Activated B cell treated with CpG ODN at 0.5 μM for 24 hours (primary cell): ENCODE measurements around the gene SLC51A. TPM values are rescaled to one million over a fixed set of nuclear protein-coding genes. Genes with fewer than 3 reads are reported as not detected.
A peak's percentile ranks its signal among the peaks of the same experiment; 100 is the strongest.

Experiments
- ATAC-seq: fragments of 200-7000 bp; cut with Tn5 transposase; one replicate; pipeline ENCODE4 v1.10.0; 2021; ENCODE audit warnings: low read depth, mild to moderate bottlenecking, moderate library complexity
- CTCF ChIA-PET: fragments of 350-600 bp; sonication (Branson Sonifier 250); formaldehyde crosslinking; loops from one replicate; lab custom pipeline; 2021; ENCODE audit warnings: antibody characterized with exemption; lab: Charles Lee
- POLR2A ChIA-PET: fragments of 350-600 bp; sonication (Branson Sonifier 250); formaldehyde crosslinking; loops from one replicate; lab custom pipeline; 2021; ENCODE audit warnings: antibody characterized with exemption; lab: Charles Lee
- DNase-seq: peaks from one replicate; pipeline ENCODE4 v3.0.0; 2022
- H3K27ac Mint-ChIP-seq: one replicate; pipeline ENCODE4 v1.8.0; 2020; ENCODE audit warnings: mixed read lengths
- H3K27me3 Mint-ChIP-seq: one replicate; pipeline ENCODE4 v1.8.0; 2021; ENCODE audit warnings: mixed read lengths
- H3K36me3 Mint-ChIP-seq: one replicate; pipeline ENCODE4 v1.8.0; 2021; ENCODE audit warnings: low read depth, mixed read lengths
- H3K4me1 Mint-ChIP-seq: one replicate; pipeline ENCODE4 v1.8.0; 2021; ENCODE audit warnings: mixed read lengths
- H3K4me3 Mint-ChIP-seq: one replicate; pipeline ENCODE4 v1.8.0; 2020; ENCODE audit warnings: mild to moderate bottlenecking, mixed read lengths
- H3K9me3 Mint-ChIP-seq: one replicate; pipeline ENCODE4 v1.8.0; 2020; ENCODE audit warnings: mixed read lengths
- intact Hi-C: fragments of 100-400 bp; cut with micrococcal nuclease; formaldehyde crosslinking; loops from one replicate; pipeline ENCODE4 v1.15.1; 2024
- total RNA-seq: library from RNA; stranded (reverse); gene quantifications from 2 replicates; pipeline ENCODE4 v1.2.3, GENCODE V29; 2022
- TF ChIP-seq, protein P1 (sequence below): fragments of 200-600 bp; IDR thresholded peaks from one replicate; pipeline ENCODE4 v1.8.0; 2022; ENCODE audit warnings: antibody characterized with exemption, mild to moderate bottlenecking

SLC51A gene
- total RNA-seq, 1 donor from 2014 or later = not detected

DNA sequence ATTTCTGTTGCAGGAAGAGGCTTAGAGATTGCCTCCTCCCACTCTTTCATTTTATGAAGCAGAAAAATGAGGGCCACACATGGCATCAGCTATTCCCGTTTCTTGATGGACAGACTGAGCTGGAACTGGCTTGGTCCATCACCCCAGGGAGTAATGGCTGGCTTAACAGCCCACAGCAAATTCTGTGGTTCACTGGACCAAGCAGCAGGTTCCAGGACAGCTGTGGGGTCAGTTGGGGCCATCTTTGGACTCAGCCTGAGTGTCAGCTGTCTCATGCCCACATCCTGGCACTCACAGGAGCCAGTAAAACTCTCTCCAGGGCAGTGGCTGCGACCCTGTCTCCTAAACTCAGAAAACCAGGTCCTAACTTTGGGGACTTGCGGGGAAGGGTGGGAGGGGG is 41.7 kb upstream of the SLC51A start:
- H3K36me3 Mint-ChIP-seq = no peaks in the 10 kb centered on the region
- ChIA-PET CTCF (no interaction called here), POLR2A (no interaction called here)
- DNase-seq (no peak), ATAC-seq (no peak)
- no peaks in the 10 kb centered on the region for H3K27me3 Mint-ChIP-seq
- H3K9me3 Mint-ChIP-seq = peaks cover 3% of the 10 kb centered on the region
- no peak overlapping the region for H3K4me3 Mint-ChIP-seq
- H3K27ac Mint-ChIP-seq = no peak overlapping the region
- TF ChIP-seq, protein P1, sequence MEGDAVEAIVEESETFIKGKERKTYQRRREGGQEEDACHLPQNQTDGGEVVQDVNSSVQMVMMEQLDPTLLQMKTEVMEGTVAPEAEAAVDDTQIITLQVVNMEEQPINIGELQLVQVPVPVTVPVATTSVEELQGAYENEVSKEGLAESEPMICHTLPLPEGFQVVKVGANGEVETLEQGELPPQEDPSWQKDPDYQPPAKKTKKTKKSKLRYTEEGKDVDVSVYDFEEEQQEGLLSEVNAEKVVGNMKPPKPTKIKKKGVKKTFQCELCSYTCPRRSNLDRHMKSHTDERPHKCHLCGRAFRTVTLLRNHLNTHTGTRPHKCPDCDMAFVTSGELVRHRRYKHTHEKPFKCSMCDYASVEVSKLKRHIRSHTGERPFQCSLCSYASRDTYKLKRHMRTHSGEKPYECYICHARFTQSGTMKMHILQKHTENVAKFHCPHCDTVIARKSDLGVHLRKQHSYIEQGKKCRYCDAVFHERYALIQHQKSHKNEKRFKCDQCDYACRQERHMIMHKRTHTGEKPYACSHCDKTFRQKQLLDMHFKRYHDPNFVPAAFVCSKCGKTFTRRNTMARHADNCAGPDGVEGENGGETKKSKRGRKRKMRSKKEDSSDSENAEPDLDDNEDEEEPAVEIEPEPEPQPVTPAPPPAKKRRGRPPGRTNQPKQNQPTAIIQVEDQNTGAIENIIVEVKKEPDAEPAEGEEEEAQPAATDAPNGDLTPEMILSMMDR = no peak
- intact Hi-C loops = no loop called here
- peaks cover 20% of the 10 kb centered on the region for H3K4me1 Mint-ChIP-seq

DNA sequence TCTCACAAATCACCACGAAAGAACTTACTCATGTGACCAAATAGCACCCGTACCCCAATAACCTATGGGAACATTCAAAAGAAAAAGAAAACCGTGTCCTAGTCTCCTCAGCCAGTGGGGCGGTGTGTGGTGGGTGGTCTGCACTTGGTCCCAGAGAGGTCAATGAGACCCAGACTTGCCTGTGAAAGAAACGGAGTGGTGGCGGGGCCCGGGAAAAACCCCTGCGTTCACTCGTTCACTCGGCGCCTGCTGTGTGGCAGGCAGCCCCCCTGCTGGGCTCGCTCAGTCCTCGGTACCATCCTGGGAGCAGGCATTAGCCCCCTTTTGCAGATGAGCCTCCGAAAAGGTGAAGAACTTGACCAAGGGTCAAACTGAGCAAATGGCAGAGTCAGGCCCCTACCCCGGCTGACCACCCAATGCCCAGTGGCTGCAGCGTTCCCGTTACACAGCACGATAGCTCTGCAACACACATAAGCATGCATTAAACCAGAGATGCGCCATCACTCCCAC is 41.2 kb upstream of the SLC51A start:
- Mint-ChIP-seq H3K36me3 (no peaks in the 10 kb centered on the region), H3K4me1 (peaks cover 24% of the 10 kb centered on the region), H3K27me3 (no peaks in the 10 kb centered on the region), H3K4me3 (no peak overlapping the region), H3K9me3 (peaks cover 3% of the 10 kb centered on the region), H3K27ac (no peak overlapping the region)
- ChIA-PET CTCF (no interaction called here), POLR2A (no interaction called here)
- intact Hi-C loops = no loop called here
- TF ChIP-seq, protein P1 = no peak
- ATAC-seq = no peak
- DNase-seq = no peak

DNA sequence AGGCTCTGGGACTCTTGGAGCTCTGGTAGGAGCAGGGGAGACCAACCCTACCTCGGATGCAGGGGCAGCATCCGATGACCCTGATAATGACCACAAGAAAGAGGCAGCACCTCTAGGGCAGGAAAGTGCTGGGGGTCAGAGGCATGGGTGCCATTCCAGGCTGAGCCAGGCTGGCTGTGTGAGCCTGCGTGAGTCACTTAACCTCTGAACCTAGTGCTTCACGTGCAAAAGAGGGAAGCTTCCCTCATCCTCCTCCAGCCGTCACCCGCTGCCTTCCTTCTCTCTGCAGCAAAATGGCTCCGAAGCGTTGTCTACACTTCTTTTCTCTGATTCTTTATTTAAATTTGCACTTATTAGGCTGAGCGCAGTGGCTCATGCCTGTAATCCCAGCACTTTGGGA is 40.6 kb upstream of the SLC51A start:
- H3K4me1 Mint-ChIP-seq = peaks cover 25% of the 10 kb centered on the region
- H3K27me3 Mint-ChIP-seq = no peaks in the 10 kb centered on the region
- no peak overlapping the region for H3K27ac Mint-ChIP-seq
- no peak for DNase-seq
- TF ChIP-seq, protein P1 = no peak
- ChIA-PET CTCF (no interaction called here), POLR2A (no interaction called here)
- H3K36me3 Mint-ChIP-seq = no peaks in the 10 kb centered on the region
- H3K4me3 Mint-ChIP-seq = no peak overlapping the region
- peaks cover 3% of the 10 kb centered on the region for H3K9me3 Mint-ChIP-seq
- intact Hi-C loops = no loop called here
- no peak for ATAC-seq

DNA sequence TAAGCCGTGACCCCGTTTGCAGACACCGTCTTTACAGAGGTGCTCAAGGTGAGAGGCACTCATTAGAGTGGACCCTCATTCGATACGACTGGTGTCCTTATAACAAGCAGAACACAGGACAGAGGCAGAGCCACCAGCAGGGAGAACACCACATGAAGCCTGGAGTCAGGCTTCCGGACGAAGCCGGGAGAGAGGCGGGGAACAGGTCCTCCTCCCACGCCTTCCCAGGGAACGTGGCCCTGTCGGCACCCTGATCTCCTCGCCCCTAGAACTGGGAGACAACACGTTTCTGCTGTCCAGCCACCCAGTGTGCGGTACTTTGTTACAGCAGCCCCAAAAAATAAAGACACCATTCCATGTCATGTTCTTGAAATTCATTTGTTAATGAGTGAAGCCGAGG is 38.8 kb upstream of the SLC51A start:
- ATAC-seq (no peak), DNase-seq (no peak)
- Mint-ChIP-seq H3K27ac (peak overlapping the region; percentile 22), H3K27me3 (no peaks in the 10 kb centered on the region), H3K36me3 (no peaks in the 10 kb centered on the region), H3K4me1 (peaks cover 37% of the 10 kb centered on the region), H3K4me3 (no peak overlapping the region), H3K9me3 (no peaks in the 10 kb centered on the region)
- TF ChIP-seq, protein P1 = no peak
- POLR2A ChIA-PET = no interaction called here
- intact Hi-C loops = no loop called here
- CTCF ChIA-PET = no interaction called here

DNA sequence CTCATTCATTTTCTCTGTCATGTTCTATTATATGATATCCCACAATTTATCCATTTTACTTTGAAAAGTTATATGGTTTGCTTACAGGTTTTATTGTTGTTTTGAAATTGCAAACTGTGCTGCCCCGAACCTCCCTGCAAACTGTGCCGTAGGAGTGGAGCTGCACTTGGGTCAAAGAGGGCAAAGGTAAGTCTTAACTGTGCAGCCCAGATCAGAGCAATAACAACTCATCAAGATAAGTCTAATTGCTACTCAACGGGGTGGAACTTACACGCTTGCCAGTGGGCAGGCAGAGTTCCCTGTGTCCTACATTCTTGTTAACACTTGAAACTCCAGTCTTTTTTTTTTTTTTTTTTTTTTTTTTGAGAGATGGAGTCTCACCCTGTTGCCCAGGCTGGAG is 38.4 kb upstream of the SLC51A start:
- TF ChIP-seq, protein P1 = no peak
- H3K4me1 Mint-ChIP-seq = peaks cover 40% of the 10 kb centered on the region
- H3K27me3 Mint-ChIP-seq = no peaks in the 10 kb centered on the region
- intact Hi-C loops = loop anchor here (2.0 kb wide), 1 partner anchor 63 kb away; no protein-coding TSS in a partner anchor
- ChIA-PET CTCF (no interaction called here), POLR2A (interaction anchor here (2.1 kb wide), 1 partner anchor 102 kb away, joined by 7 read pairs; no protein-coding TSS in a partner anchor)
- no peaks in the 10 kb centered on the region for H3K36me3 Mint-ChIP-seq
- H3K27ac Mint-ChIP-seq = peak overlapping the region; percentile 22
- H3K9me3 Mint-ChIP-seq = no peaks in the 10 kb centered on the region
- DNase-seq (no peak), ATAC-seq (no peak)
- H3K4me3 Mint-ChIP-seq = no peak overlapping the region
